HEK293T (cell line): Measurements from ENCODE around the gene SLC35A5.

Experiments used
- ARNT ChIP-seq: fragments of 450-650 bp; IDR thresholded peaks from 2 replicates; pipeline ENCODE4 v1.6.1; 2017; ENCODE audit warnings: mild to moderate bottlenecking
- ELF4 ChIP-seq: fragments of 450-650 bp; IDR thresholded peaks from 2 replicates; pipeline ENCODE4 v1.6.1; 2017; ENCODE audit warnings: antibody characterized with exemption
- L3MBTL2 ChIP-seq: fragments of 450-650 bp; conservative IDR thresholded peaks from 2 replicates; pipeline ENCODE4 v1.6.1; 2016; ENCODE audit warnings: mild to moderate bottlenecking

DNA sequence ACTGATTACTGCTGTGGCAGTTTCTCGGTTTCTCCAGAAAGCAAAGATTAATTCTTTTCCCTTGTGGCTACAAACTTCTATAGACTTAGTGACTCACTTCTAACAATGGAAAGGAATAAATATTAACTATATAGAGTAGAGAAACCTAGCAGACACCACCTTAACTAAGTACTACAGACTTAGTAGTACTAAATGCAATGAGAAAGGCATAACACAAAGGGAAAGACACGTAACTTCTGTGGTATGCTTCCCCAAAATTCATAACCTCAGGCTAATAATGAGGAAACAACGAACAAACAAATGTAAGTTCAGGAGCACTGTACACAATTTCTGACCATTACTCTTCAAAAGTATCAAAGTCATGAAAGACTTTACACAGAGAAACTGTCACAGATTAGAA lies 31.3 kb upstream of the SLC35A5 start:
- no peak for TF ChIP-seq L3MBTL2
- TF ChIP-seq ELF4: no peak
- TF ChIP-seq ARNT: no peak
